GM12878 (cell line): ENCODE data around the gene ZNF45. TPM values are rescaled to one million over a fixed set of nuclear protein-coding genes. Genes with fewer than 3 reads are reported as not detected.

ENCODE experiments used
- CREM ChIP-seq: IDR thresholded peaks from 2 replicates; pipeline ENCODE4 v1.6.1; 2014; ENCODE audit warnings: antibody characterized with exemption, low read depth
- MEF2A ChIP-seq: IDR thresholded peaks from 2 replicates; pipeline ENCODE4 v1.6.1; 2011; ENCODE audit warnings: low read depth, mild to moderate bottlenecking, low read length, moderate library complexity; ENCODE audit not compliant: insufficient read depth
- POLR2AphosphoS5 ChIP-seq: IDR thresholded peaks from 2 replicates; pipeline ENCODE4 v1.6.1; 2011; ENCODE audit warnings: mild to moderate bottlenecking, low read length, inconsistent platforms
- RCOR1 ChIP-seq: conservative IDR thresholded peaks from 2 replicates; pipeline ENCODE4 v1.6.1; 2012; ENCODE audit warnings: low read depth, low read length, improper control_type of control experiment
- STAT1 ChIP-seq: fragments of 450-650 bp; conservative IDR thresholded peaks from 2 replicates; pipeline ENCODE4 v1.6.1; 2014; ENCODE audit warnings: antibody characterized with exemption, mild to moderate bottlenecking
- TCF12 ChIP-seq: IDR thresholded peaks from 2 replicates; pipeline ENCODE4 v1.6.1; 2011; ENCODE audit warnings: low read depth, mild to moderate bottlenecking, low read length
- ZBTB33 ChIP-seq: fragments of 450-650 bp; IDR thresholded peaks from 2 replicates; pipeline ENCODE4 v1.6.1; 2017; ENCODE audit warnings: mild to moderate bottlenecking
- ZBTB40 ChIP-seq: fragments of 450-650 bp; IDR thresholded peaks from 2 replicates; pipeline ENCODE4 v1.6.1; 2016; ENCODE audit warnings: mild to moderate bottlenecking, moderate library complexity, borderline replicate concordance
- ZNF274 ChIP-seq: IDR thresholded peaks from one replicate; pipeline ENCODE4 v1.8.0; 2011; ENCODE audit not compliant: insufficient read length, insufficient read depth
- polyA plus RNA-seq, 11 experiments: library from polyadenylated mRNA; depleted of rRNA in 4 of 11; unstranded in 6 of 11; stranded (reverse) in 5 of 11; fragments of >200 nt; fragmentation: Nextera tagmentation in 4 of 11; fragmentation: Illumina TruSeq in 1 of 11; extraction: Ambion mirVana in 4 of 11; extraction: Trizol in 1 of 11; gene quantifications; 1 replicate in 1 of 11; 2 replicates in 10 of 11; pipeline versions ENCODE4 v1.2.1 to v1.2.3, GENCODE V29; 2011 to 2016; ENCODE audit warnings: inconsistent platforms in 2 of 11, missing spikeins in 2 of 11, low read depth in 1 of 11
- total RNA-seq, 4 experiments: library from RNA; depleted of rRNA in 3 of 4; stranded (reverse); fragments of >200 nt in 3 of 4; fragmentation: Illumina TruSeq in 1 of 4; extraction: Trizol in 1 of 4; gene quantifications; 2 replicates each; pipeline versions ENCODE4 v1.2.1 to v1.2.3, GENCODE V29; 2013 to 2021
- TF ChIP-seq, protein P1 (sequence below): IDR thresholded peaks from 2 replicates; pipeline ENCODE4 v1.6.1; 2012; ENCODE audit warnings: mild to moderate bottlenecking, low read depth, low read length
- TF ChIP-seq, protein P2 (sequence below): fragments of 450-650 bp; formaldehyde crosslinking; IDR thresholded peaks from 2 replicates; pipeline ENCODE4 v1.4.0; 2022; ENCODE audit warnings: mild to moderate bottlenecking, moderate library complexity

Gene ZNF45
- total and polyA plus RNA-seq, 10 of the 15 experiments (the other 5 are each of a cell fraction or from before 2014, with no cell fraction given): 4.2 to 23.1 (median 15.9) TPM

DNA sequence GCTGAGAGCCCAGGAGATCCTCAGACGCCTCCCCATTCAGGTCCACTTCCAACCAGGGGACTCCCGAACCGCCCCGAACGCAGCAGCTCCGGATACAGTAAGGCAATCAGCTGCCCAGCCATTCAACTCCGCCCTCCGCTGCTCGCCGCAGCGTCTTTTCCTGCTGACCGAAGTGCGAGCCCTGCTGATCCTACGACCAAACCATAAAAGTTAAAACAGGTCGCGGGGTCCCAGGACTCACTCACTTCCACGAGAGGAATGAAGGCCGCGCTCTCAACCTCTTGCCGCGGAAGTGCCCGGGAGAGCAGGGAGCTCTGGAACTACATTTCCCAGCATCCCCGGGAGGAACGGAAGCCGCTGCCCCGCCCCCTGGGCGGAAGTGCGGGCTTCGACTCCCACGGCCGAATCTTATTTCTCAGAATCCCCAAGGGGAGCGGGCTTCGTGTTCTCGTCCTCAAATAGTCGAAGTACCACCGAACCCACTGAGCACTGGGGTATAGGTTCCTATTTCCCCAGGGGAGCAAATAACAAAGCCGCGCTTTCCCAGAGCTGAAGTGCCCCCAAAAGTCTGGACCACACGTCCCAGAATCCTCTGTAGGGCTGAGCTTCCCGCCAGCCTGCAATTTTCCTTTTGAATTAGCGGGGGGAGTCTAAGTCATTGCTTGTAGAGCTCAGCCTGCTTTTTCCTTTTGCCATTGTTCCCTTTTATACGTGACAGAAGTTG lies at the start of gene ZNF45 (continued):
- TF ChIP-seq ZBTB40 (peak; percentile 97), POLR2AphosphoS5 (peak; percentile 77; the same call in 1 of the 2 replicates), RCOR1 (no peak), STAT1 (no peak; the same call in 1 of the 2 replicates), TCF12 (0 out of 2 replicates have a peak, but pooled peaks have one; percentile 12), ZBTB33 (no peak), ZNF274 (no peak), CREM (peak; percentile 63), MEF2A (no peak)
- TF ChIP-seq, protein P1, sequence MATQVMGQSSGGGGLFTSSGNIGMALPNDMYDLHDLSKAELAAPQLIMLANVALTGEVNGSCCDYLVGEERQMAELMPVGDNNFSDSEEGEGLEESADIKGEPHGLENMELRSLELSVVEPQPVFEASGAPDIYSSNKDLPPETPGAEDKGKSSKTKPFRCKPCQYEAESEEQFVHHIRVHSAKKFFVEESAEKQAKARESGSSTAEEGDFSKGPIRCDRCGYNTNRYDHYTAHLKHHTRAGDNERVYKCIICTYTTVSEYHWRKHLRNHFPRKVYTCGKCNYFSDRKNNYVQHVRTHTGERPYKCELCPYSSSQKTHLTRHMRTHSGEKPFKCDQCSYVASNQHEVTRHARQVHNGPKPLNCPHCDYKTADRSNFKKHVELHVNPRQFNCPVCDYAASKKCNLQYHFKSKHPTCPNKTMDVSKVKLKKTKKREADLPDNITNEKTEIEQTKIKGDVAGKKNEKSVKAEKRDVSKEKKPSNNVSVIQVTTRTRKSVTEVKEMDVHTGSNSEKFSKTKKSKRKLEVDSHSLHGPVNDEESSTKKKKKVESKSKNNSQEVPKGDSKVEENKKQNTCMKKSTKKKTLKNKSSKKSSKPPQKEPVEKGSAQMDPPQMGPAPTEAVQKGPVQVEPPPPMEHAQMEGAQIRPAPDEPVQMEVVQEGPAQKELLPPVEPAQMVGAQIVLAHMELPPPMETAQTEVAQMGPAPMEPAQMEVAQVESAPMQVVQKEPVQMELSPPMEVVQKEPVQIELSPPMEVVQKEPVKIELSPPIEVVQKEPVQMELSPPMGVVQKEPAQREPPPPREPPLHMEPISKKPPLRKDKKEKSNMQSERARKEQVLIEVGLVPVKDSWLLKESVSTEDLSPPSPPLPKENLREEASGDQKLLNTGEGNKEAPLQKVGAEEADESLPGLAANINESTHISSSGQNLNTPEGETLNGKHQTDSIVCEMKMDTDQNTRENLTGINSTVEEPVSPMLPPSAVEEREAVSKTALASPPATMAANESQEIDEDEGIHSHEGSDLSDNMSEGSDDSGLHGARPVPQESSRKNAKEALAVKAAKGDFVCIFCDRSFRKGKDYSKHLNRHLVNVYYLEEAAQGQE: no peak
- TF ChIP-seq, protein P2, sequence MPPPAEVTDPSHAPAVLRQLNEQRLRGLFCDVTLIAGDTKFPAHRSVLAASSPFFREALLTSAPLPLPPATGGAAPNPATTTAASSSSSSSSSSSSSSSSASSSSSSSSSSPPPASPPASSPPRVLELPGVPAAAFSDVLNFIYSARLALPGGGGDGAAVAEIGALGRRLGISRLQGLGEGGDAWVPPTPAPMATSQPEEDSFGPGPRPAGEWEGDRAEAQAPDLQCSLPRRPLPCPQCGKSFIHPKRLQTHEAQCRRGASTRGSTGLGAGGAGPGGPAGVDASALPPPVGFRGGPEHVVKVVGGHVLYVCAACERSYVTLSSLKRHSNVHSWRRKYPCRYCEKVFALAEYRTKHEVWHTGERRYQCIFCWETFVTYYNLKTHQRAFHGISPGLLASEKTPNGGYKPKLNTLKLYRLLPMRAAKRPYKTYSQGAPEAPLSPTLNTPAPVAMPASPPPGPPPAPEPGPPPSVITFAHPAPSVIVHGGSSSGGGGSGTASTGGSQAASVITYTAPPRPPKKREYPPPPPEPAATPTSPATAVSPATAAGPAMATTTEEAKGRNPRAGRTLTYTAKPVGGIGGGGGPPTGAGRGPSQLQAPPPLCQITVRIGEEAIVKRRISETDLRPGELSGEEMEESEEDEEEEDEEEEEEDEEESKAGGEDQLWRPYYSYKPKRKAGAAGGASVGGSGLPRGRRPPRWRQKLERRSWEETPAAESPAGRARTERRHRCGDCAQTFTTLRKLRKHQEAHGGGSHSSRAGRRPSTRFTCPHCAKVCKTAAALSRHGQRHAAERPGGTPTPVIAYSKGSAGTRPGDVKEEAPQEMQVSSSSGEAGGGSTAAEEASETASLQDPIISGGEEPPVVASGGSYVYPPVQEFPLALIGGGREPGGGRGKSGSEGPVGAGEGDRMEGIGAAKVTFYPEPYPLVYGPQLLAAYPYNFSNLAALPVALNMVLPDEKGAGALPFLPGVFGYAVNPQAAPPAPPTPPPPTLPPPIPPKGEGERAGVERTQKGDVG (CRISPR knock-in tag): no peak
